Measurements from ENCODE around the gene PPIF.

DNA sequence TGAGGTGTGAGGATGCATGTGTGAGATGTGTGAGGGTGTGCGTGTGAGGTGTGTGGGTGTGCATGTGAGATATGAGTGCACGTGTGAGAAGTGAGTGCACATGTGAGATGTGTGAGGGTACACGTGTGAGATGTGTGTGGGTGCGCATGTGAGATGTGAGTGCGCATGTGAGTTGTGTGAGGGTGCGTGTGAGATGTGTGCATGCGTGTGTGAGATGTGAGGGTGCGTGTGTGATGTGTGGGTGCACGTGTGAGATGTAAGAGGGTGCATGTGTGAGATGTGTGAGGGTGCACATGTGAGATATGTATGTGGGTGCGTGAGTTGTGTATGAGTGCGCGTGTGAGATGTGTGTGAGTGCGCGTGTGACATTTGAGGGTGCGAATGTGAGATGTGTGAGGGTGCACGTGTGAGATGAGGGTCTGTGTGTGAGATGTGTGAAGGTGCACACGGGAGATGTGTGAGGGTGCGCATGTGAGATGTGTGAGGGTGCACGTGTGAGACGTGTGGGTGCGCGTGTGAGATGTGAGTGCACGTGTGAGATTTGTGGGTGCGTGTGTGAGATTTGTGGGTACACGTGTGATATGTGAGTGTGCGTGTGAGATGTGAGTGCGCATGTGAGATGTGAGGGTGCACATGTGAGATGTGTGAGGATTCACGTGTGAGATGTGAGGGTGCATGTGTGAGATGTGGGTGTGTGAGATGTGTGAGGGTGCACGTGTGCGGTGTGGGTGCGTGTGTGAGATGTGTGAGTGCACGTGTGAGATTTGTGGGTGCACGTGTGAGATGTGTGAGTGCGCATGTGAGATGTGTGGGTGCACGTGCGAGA lies 30.5 kb downstream of the PPIF start:
- TF ChIP-seq, protein P1, sequence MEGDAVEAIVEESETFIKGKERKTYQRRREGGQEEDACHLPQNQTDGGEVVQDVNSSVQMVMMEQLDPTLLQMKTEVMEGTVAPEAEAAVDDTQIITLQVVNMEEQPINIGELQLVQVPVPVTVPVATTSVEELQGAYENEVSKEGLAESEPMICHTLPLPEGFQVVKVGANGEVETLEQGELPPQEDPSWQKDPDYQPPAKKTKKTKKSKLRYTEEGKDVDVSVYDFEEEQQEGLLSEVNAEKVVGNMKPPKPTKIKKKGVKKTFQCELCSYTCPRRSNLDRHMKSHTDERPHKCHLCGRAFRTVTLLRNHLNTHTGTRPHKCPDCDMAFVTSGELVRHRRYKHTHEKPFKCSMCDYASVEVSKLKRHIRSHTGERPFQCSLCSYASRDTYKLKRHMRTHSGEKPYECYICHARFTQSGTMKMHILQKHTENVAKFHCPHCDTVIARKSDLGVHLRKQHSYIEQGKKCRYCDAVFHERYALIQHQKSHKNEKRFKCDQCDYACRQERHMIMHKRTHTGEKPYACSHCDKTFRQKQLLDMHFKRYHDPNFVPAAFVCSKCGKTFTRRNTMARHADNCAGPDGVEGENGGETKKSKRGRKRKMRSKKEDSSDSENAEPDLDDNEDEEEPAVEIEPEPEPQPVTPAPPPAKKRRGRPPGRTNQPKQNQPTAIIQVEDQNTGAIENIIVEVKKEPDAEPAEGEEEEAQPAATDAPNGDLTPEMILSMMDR (IDR thresholded peaks at IDR 0.05; ENCODE audit: insufficient read depth, low read length), result no peak
- TF ChIP-seq POLR2AphosphoS5 (IDR thresholded peaks at IDR 0.05; ENCODE audit: low read depth) (no peak), GABPA (IDR thresholded peaks at IDR 0.05; ENCODE audit: low read depth) (no peak)
- TF ChIP-seq, protein P2, sequence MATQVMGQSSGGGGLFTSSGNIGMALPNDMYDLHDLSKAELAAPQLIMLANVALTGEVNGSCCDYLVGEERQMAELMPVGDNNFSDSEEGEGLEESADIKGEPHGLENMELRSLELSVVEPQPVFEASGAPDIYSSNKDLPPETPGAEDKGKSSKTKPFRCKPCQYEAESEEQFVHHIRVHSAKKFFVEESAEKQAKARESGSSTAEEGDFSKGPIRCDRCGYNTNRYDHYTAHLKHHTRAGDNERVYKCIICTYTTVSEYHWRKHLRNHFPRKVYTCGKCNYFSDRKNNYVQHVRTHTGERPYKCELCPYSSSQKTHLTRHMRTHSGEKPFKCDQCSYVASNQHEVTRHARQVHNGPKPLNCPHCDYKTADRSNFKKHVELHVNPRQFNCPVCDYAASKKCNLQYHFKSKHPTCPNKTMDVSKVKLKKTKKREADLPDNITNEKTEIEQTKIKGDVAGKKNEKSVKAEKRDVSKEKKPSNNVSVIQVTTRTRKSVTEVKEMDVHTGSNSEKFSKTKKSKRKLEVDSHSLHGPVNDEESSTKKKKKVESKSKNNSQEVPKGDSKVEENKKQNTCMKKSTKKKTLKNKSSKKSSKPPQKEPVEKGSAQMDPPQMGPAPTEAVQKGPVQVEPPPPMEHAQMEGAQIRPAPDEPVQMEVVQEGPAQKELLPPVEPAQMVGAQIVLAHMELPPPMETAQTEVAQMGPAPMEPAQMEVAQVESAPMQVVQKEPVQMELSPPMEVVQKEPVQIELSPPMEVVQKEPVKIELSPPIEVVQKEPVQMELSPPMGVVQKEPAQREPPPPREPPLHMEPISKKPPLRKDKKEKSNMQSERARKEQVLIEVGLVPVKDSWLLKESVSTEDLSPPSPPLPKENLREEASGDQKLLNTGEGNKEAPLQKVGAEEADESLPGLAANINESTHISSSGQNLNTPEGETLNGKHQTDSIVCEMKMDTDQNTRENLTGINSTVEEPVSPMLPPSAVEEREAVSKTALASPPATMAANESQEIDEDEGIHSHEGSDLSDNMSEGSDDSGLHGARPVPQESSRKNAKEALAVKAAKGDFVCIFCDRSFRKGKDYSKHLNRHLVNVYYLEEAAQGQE (IDR thresholded peaks at IDR 0.05; ENCODE audit: insufficient replicate concordance, low read depth), result no peak

All from HL-60 (cell line).